CD4-positive, alpha-beta T cell treated with Interleukin-4 for 1 hour (primary cell): ENCODE measurements around the gene PPP1R9A.

Experiments used
- DNase-seq, 2 donors: peaks; one replicate each; pipeline ENCODE4 v3.0.0-alpha.2; 2020 to 2022

PPP1R9A gene

DNA sequence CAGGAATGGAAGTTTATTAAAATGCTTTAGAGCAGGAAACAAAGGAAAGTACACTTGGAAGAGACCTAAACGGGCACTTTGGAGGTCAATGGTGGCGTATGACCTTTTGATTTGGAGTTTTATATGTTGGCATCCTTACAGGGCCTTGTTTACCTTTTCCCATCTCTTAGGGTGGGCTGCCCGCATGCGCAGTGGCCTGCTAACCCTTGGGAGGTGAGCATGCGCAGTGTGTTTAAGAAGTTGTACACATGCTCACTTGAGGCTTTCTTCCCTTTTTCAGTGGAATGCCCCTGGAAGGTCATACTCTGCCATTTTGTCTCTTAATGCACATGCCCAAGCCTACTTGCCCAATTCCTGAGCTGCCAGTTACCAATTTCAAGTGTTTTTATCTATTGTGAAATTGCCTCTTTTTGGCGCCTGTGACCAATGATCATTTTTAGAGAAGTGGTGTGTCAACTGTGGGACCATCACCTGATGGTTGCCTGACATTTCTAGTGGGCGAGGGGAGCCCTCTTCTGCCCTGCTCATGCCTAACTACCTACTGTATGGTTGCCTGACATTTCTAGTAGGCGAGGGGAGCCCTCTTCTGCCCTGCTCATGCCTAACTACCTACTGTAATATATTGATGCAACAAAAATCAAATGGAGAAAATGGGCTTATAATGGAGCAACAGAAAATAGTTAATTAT, 138.0 kb downstream of the PPP1R9A start:
- no peak for DNase-seq

DNA sequence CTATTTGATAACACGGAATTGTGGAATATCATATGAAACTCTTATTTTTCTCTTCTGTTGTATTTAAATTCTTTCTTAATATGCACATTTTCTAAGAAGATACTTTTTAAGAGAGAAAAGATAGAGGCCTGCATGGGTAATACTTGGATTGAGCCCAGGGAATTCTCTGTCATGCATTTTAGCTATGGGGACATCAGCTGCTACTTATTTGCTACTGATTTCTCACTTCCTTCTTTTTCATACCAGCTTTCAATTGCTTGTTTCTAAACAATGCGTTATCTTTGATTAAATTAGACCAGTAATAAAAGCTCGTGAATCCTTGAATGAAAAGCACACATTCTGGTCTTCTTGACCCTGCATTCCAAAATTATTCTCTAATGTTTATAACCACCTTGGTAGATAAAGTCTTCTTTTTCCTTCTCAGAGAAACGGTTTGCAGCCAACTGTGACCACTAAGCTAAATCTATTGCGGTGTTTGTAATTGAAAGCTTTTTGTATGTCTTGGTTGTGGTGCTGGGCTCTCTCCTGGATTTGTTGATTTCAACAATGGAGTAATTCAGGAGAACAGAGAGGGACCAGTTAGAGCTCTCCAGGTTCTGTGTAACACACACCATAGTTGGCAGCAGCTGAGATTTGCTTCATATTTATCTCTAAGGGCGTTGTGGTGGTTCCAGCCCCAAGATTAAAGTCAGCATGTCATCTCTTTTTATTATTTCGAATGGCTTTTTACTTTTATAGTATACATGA, 139.3 kb downstream of the PPP1R9A start:
- no peak for DNase-seq

DNA sequence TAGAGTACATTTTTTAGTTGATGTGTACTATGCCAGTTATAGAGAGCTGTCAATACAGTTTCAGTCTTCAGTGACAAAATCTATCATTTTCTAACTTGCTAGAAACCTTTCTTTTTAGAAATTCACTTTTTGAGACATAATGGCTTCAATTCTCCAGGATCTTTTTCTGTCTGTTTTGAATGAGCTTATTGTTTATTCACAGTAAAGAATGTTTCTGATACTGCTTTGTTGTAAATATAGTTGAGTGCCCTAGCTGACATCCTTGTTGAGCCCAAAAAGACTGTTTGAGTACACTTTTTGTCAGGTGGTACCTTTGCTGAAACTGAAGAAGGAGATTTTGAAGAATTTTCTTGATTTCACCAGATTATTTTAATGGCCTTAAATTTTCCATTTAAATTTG, 139.9 kb downstream of the PPP1R9A start:
- DNase-seq, result no peak

DNA sequence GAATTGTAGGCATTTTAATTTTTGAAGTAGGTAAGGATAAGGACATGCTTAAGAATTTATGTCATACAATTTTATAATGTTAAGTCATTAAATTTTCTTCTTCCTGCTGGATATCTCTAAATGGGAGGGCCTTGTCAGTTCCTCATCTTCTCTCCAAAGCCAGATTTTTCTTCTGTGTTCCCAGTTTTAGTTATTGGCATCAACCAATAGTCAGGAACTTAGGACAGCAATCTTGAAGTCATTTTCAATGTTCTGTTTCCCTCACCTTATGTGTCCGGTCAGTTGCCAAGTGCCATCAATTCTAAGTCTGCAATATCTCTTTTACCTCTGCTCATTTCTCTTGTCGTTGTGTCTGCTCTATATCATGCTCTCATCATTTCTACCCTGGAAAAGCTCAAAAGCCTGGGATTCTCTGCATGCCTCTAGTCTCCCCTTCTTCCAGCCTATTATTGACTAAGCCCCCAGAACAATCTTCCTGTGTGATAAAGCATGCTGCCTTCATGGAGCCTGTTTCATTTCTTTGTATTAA, 145.2 kb downstream of the PPP1R9A start:
- DNase-seq, result no peak

DNA sequence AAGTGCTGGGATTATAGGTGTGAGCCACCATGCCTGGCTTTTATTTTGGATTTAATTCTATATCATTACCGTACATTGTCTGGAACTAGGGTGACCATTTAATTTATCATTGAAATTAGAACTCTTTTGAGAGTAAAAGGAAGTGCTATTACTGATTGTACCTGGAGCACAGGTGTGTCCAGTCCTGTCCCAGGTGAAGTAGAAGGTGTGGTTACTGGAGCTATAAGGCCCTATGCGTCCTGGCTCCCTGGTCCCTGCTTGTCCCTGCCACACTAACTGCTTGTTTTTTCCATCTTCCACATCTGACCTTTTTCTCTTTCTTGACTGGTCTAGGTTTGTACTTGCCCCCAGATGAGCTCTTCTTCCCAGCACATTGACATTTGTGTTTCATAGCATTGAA, 147.0 kb downstream of the PPP1R9A start:
- DNase-seq, result no peak

DNA sequence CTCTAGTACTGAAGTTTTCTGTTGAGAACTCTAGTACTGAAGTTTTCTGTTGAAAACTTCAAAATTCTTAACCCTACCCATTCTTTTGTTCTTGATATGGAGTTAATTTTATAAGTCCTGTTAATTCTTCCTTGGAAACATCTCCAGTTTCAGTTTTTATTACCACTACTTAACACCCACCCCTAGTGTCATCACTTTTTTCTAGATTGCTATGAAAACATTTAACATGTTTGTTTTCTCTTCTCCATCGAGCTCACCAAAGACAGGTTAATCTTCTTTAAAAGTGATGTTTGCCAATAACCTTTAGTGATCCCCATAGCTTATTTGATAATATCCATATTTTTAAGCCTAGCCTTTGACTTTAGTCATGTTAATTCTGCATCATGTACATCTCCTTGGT, 147.9 kb downstream of the PPP1R9A start:
- DNase-seq, result no peak

DNA sequence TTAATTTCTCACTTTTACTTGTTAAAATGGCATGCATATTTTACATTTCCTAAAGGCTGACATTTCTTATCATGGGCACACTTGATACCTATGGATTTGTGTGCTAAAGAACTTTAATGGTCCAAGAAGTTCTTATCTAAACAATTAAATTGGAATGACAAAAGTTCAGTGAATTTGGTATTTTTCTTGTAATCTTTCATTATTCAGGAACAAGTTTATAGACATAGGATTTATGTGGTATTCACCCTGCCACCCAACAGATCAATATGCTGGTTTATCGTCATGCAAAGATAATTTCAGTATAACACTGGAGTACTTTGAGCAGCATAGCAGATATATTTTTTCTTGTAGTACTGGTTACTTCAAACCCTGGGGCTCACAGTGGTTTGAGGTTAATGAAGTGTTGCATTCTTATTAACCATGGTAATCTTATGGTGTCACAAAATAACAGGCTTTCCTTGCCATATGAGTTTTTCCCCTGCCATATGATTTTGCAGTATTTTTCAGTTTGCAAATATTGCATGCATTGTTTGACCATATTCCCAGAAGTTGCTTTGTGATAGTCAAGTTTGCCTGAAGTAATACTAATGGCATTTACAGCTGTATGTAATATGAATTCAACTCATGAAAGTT, 148.8 kb downstream of the PPP1R9A start:
- DNase-seq, result no peak

DNA sequence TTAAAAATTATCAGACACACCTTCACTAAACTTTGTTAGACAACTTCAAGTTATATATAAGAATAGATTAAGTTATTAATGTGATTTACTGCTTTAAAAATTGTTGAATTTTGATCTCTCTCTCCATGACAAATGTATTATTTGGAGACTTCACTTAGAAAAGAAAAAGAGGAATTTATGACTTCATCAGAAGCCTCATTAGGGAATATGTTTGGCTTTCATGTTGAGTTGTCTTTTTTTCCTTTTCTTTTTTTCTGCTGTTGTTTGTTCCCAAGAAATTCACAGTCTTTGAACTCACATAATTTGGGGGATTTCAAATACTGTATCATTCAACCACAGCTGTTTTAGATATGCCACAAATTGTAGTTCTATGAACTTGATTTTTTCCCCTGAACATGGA, 149.5 kb downstream of the PPP1R9A start:
- DNase-seq, result no peak

DNA sequence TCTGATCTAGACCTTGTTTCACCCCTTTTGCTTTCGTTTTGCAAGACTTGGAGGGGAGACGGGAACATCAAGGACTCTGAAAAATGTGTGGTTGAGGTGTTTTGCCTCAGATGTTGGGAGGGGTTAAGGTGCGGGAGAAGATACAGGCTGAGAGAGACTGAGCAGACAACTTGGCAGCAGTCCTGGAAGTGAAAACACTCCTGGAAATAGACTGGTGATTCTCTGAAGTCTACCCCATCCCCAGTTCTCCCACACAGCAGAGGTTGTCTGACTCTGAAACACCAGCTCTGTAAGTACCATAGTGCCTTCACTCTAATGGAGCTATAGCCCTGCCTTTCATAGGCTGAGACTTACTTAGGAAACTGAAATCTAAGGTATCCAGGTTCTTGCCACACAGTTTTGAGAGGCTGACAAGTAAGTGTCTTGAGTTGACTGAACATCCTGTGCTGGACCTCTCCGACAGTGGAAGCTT, 152.5 kb downstream of the PPP1R9A start:
- DNase-seq, result no peak

DNA sequence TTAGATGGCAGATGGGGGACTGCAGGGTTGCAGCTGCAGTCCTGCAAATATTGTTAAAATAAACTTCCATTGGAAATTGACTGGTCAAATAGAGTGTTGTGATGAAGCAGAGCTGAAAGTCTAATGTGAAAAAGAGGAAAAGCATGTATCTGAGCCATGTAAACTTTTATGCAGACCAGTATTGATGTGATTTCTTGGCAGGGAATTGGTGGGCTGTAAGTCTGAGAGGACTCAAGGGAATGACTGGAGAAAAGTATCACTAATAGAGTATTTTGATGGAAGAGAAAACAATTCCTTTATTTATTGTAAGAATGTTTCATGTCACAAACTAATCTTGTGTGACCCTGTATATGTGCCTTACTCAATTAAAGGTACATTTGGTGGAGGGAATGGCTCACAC, 155.5 kb downstream of the PPP1R9A start:
- no peak for DNase-seq

DNA sequence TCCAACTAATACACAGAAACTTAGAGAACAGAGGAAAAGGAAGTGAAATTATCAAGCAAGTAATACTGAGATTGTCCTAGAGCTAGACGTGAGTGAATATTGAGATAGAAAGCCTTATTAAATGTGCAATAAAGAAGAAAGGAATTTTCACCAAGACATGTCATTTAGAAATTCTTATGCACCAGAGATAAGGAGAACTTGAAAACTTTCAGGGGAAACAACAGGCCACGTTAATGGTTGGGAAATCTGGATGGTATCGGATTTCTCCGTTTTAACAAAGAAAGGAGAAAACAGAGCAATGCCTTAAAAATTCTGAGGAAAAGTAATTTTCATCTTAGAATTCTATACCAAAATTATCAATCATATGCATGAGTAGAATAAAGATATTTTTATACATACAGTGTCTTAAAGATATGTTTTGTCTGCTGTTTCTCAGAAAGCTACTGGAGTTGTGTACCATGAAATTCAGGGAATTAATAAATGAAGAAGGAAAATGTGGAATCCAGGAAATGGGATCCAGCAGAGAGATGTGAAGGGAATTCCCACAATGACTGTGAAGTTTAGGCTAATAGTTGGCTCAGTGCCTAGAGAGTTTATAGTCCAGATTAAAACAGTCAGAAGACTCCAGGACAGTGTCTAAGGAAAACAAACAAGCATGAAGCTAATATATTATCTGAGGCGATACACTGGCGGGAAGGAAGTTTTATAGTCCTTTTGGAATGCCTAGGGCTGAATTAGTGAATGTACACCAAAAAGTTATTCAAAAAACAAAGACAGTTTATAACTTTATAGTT, 159.5 kb downstream of the PPP1R9A start:
- no peak for DNase-seq

DNA sequence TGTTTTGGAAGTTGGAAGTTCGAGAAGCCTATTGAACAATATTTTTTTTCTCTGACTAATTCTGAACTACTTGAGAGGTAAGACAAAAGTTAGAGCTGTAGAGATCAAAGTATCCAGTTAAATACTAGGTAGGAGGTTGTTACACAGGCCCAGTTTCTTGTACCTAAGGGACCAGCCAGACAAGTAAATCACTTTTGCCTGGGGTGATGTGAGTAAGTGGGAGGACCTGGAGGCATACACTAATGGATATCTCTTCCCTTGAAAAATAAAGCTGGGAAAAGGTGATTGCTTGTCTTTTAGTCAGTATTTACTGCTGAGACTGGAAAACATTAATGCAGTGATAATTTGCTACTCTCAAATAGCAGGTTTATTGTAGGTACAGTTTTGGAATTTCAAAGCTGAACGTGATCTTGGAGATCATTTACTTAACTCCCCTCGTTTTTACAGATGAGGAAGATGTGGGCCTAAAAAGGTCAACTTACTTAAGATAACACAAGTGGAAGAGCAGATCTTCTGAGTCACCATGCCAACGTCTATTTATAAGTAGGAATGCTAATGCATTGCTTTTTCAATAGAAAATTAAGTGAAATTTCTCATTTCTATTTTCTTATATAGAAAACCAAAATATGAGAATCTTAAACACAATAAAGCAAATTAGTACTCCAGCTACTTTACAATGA, 181.3 kb downstream of the PPP1R9A start:
- DNase-seq, result no peak

DNA sequence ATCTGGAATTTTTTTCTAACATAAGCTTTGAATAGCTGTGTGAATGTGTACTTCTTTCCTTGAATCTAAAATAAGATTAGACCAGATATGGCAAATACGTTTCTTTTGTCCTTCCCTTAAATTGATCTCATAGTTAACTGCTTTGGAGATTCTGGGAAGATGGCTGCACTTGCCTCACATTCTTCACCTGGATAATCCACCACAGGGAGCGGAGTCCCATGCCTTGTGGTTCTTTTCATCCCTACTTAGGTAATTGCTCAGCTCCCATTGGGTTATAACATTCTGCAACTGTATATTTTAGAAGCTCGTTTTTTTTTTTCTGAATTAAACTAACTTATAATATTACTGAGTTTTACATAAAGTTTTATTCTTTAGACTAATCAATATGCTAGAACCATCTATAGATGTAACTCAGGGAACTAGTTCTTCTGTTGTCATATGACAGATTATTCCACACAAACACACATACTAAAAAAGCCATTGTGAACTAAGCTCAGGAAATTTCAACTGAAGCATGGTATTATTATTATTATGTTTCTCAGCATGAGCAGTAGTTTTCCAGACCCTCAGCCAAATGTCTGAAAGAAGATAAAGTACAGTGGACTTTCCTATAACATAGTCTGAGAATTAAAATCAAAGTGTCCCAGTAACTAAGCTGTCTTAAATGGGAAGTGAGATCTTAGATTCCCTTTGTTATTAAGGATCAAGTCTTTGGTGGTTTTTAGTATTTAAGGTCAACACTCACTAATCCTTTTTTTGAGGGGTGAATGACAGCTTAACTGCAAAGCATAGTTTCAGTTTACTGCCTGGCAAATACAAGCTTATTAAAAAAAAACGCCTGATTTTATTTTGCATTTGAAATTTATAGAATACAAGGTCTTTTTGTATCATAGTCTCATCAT, 182.3 kb downstream of the PPP1R9A start:
- no peak for DNase-seq

DNA sequence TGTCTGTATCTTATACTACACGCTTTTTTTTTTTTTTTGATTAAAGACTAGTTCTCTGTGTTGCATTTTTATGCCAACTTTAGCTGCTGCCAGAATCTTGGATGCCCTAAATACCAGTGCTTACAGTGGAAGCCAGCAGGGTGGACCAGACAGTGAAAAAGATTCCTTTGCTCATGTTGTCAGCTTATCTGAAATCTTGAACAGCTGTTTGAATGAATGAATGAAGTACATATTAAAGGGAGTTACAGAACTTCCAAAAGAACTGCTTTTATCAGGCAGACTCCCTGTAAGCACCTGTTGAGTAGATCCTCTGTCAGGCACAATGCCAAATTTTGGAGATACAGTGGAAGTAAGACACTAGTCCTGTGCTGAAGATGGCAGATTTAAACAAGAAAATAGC, 184.9 kb downstream of the PPP1R9A start:
- DNase-seq, result no peak

DNA sequence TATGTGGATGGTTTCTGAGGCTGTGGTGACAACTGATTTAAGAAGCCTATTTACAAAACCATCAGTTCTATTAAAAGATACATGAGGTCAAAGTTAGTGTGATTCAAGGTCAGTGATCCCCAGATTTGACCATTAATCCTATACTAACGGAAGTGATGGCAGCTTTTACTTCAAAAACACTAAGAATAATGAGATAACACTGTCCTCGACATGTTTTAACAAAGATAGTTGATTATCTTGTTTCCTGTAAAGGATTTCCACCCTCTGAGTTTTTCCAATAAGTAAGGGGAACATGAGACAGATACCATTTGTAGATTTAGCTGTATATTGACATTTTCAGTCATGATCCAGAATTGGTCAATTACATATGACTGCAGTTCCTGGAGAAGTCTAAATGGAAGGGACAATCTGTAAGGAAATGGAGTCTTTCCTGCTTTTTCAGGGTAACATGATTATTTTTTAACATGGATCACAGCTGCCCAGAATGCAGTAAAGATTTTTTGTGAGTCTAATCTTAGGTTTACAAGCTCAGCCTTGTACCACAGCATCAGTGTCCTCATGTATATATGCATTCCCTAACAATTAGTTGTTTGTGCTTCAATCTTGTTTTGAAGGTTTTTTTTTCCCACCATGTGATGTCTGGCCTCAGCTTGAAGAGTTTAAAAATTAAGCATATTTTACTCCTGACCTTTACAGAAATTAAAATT, 188.0 kb downstream of the PPP1R9A start:
- no peak for DNase-seq

DNA sequence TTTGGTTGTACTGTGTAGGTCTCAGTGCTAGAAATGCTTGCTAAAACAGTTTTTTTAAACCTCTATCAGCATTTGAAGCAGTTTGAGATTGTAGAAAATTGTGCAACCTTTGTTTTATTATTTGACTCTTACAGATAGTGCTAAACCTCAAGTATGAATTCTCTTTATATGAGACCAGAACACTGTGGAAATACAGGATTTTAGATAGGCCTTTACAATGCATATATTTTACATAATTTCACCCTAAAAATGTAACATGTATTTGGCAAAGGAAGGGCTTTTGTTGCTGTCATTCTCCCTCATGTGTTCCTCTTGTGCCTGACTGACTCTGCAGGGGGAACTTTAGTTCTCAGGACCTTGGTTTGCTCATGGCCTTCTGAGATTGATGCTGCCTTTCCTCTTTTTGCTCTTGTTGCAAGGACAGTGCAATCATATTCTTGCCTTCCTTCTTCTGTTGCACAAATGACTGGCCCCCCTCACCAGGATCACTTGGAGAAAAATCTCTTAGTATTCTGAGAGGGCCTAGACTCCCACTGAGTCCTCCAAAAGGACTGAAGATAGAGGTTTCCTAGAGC, 188.7 kb downstream of the PPP1R9A start:
- DNase-seq, result no peak

DNA sequence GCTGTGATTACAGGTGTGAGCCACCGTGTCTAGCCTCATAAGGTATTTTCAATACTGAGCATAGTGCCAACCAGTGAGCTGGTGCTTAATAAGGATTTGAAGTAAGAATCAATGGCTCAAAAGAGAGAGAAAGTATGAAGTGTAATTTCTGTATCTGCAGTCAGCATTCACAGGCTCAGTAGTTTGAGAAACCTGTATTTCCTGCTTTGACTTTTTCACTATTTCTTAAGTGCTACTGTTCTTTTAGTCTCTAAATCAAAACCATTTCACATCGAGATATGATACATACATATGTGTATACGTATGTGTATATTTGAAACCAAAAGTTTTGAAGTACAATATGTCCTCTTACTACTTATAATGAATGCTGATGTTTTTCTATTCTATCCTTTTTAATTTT, 189.9 kb downstream of the PPP1R9A start:
- DNase-seq, result no peak

DNA sequence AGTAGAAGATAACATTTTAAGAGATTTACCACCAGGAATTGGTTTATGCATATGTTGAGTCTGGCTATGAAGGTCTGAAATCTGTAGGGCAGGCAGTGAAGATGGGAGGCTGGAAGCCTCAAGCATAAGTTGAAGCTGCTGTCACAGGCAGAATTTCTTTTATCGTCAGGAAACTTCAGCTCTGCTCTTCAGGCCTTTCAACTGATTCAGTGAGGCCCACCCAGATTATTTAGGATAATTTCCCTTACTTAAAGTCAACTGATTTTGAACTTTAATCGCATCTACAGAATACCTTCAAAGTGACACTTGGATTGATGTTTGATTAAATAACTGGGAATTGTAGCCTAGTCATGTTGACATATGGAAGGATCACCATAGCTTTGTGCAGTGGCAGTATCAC, 190.5 kb downstream of the PPP1R9A start:
- DNase-seq, result no peak

DNA sequence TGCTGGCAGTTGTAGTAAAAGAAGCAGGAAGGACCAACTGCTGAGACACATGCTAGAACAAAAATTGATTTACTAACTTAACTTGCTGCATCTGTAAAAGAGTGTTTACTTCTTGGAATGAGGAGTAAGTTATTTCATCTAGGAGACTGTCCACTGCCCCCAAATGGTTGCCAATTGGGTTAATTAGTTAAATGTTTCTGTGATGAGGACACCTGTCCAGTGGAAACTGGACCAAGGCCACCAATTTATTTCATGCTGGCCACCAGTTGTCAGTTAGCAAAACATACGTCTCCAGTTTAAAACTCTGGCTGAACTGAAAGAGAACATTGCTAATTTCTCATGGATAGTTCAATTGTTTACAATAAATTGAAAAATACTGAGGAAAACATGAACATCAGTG, 191.7 kb downstream of the PPP1R9A start:
- no peak for DNase-seq

DNA sequence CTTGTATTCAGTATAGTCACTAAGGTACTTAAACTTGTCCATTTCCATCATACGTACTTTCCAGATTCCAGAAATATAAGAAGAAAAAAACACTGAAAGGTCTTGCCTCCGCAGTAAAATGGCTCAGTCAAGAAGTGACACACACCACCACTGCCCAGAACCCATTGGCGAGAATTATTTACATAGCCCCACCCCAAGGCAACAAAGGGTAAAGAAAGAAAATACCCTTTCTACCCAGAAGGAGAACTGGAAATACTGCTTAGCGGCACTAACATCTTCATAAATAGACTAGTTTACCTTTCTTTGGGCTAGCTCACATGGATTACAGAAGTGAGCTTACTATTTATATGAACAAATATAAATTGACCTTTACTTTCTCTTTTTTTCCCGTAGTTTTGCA, 194.0 kb downstream of the PPP1R9A start:
- no peak for DNase-seq
